Endothelial cell of hepatic sinusoid (primary cell): ENCODE data around the gene LGALS3.
"Not testable (repeated sequence)": the region's sequence is repeated elsewhere in the genome, so short reads cannot be mapped to it uniquely, and the experiment has no call there.

Experiments
- in situ Hi-C: cut with HindIII; loops from 2 replicates; pipeline ENCODE4 v1.10.0; 2017; ENCODE audit warnings: low sequenced_read_pairs

Gene LGALS3

GRCh38 chr14:55129086-55129427 lies at the start of gene LGALS3:
TSS of gene LGALS3 (plus strand) at chr14:55129252. CDS start at chr14:55137374, 8,122 bp downstream.
- in situ Hi-C loops, result no loop called here

- in situ Hi-C loops, result not testable (repeated sequence)
Observed at GRCh38 chr14:55079961-55080360, 49.1 kb upstream of the LGALS3 start.

- in situ Hi-C loops, result no loop called here
Observed at GRCh38 chr14:55084401-55085059, 44.5 kb upstream of the LGALS3 start.

GRCh38 chr14:55085060-55085660 lies 43.9 kb upstream of the LGALS3 start:
- in situ Hi-C loops, result no loop called here

- in situ Hi-C loops, result no loop called here
Observed at GRCh38 chr14:55086938-55087337, 42.1 kb upstream of the LGALS3 start.

GRCh38 chr14:55088356-55088755 lies 40.7 kb upstream of the LGALS3 start:
- in situ Hi-C loops, result no loop called here

GRCh38 chr14:55092341-55092740 lies 36.7 kb upstream of the LGALS3 start:
- in situ Hi-C loops, result no loop called here

GRCh38 chr14:55094292-55095157 lies 34.5 kb upstream of the LGALS3 start:
- in situ Hi-C loops, result no loop called here

- in situ Hi-C loops, result no loop called here
Observed at GRCh38 chr14:55097881-55098560, 31.0 kb upstream of the LGALS3 start.

GRCh38 chr14:55098561-55098898 lies 30.5 kb upstream of the LGALS3 start:
- in situ Hi-C loops, result no loop called here

GRCh38 chr14:55099756-55100155 lies 29.3 kb upstream of the LGALS3 start:
- in situ Hi-C loops, result no loop called here

GRCh38 chr14:55101698-55102097 lies 27.4 kb upstream of the LGALS3 start:
- in situ Hi-C loops, result no loop called here

- in situ Hi-C loops, result no loop called here
Observed at GRCh38 chr14:55102141-55102621, 26.9 kb upstream of the LGALS3 start.

GRCh38 chr14:55103005-55103640 lies 25.9 kb upstream of the LGALS3 start:
- in situ Hi-C loops, result no loop called here

- in situ Hi-C loops, result no loop called here
Observed at GRCh38 chr14:55103971-55104954, 24.8 kb upstream of the LGALS3 start.

- in situ Hi-C loops, result no loop called here
Observed at GRCh38 chr14:55105991-55106390, 23.1 kb upstream of the LGALS3 start.

GRCh38 chr14:55107766-55108554 lies 21.1 kb upstream of the LGALS3 start:
- in situ Hi-C loops, result no loop called here

GRCh38 chr14:55109836-55110235 lies 19.2 kb upstream of the LGALS3 start:
- in situ Hi-C loops, result no loop called here
